GM10266 (cell line): ENCODE data around the gene COL4A2.

Experiments
- DNase-seq: peaks from one replicate; pipeline ENCODE4 v3.0.0; 2012; ENCODE audit errors: extremely low spot score
- TF ChIP-seq, protein P1 (sequence below): IDR thresholded peaks from 2 replicates; pipeline ENCODE4 v1.5.1; 2012; ENCODE audit warnings: mild to moderate bottlenecking, low read depth; ENCODE audit not compliant: control insufficient read depth, insufficient read depth; ENCODE audit errors: missing control alignments

Gene COL4A2

GRCh38 chr13:110523838-110524540 is 216.9 kb downstream of the COL4A2 start:
- no peak for DNase-seq
- TF ChIP-seq, protein P1, sequence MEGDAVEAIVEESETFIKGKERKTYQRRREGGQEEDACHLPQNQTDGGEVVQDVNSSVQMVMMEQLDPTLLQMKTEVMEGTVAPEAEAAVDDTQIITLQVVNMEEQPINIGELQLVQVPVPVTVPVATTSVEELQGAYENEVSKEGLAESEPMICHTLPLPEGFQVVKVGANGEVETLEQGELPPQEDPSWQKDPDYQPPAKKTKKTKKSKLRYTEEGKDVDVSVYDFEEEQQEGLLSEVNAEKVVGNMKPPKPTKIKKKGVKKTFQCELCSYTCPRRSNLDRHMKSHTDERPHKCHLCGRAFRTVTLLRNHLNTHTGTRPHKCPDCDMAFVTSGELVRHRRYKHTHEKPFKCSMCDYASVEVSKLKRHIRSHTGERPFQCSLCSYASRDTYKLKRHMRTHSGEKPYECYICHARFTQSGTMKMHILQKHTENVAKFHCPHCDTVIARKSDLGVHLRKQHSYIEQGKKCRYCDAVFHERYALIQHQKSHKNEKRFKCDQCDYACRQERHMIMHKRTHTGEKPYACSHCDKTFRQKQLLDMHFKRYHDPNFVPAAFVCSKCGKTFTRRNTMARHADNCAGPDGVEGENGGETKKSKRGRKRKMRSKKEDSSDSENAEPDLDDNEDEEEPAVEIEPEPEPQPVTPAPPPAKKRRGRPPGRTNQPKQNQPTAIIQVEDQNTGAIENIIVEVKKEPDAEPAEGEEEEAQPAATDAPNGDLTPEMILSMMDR: no peak

DNA sequence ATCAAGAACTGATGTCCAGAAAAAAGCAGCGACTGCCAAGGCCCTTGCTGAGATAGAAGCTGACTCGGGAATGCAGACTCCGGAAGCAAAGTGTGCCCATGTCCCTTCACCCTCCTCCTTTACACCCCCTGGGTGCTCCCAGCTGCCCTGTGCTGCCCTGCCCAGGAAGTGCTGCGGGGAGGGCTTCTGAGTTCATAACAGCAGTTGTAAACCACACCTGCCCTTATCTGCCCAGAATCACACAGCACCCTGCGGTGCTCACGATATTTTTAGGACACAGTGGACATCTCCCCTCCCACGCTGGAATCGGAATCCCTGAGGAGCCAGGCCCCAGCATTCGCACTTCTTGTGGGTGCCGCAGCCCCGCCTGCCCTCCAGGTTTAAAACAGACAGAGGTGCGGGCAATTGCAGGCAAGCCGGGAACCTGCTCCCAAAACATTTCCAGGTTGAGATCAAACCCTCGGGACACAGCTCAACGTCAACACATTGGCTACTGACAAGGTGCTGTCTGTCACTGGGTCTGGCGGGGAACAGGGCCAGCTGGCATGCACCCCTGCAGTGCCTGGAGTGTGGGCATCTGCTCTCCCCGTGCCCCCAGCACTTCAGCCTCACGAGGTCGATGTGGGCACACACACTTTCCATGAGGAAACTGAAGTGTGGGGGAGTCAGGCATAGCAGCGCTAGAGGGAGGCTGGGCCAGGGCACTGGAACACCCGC is 217.6 kb downstream of the COL4A2 start:
- TF ChIP-seq, protein P1: no peak
- DNase-seq: no peak

- DNase-seq: peak; percentile 52
- TF ChIP-seq, protein P1: peak; percentile 28
Observed at GRCh38 chr13:110525328-110526319, 218.5 kb downstream of the COL4A2 start.

DNA sequence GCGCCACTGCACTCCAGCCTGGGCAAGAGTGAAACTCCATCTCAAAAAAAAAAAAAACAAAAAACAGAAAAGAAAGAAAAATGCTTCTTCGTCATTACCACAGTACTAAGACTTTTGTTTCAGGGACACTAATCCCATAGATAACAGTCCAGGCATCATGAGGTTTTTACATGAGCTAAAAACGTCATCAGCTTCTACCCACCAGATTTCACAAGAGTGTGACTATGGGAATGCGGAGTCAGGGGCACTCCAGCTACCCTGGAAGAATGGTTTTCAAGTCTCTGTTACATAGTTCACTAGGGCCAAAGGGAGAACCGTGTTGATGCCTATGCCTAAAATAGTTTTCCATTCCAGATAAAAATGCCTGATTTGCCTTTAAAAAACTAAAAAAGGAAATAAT is 221.3 kb downstream of the COL4A2 start:
- TF ChIP-seq, protein P1: no peak
- no peak for DNase-seq

GRCh38 chr13:110528911-110529310 is 221.8 kb downstream of the COL4A2 start:
- TF ChIP-seq, protein P1: no peak
- no peak for DNase-seq

- TF ChIP-seq, protein P1: no peak
- DNase-seq: no peak
Observed at GRCh38 chr13:110529522-110530311, 222.6 kb downstream of the COL4A2 start.
